SHP77 (cell line): ENCODE measurements around the gene ETV6.
A peak's percentile ranks its signal among the peaks of the same experiment; 100 is the strongest.

Experiments
- DNase-seq, 2 experiments: peaks; one replicate each; lab custom pipeline; 2025; lab: John Stamatoyannopoulos, UW

The ETV6 gene

DNA sequence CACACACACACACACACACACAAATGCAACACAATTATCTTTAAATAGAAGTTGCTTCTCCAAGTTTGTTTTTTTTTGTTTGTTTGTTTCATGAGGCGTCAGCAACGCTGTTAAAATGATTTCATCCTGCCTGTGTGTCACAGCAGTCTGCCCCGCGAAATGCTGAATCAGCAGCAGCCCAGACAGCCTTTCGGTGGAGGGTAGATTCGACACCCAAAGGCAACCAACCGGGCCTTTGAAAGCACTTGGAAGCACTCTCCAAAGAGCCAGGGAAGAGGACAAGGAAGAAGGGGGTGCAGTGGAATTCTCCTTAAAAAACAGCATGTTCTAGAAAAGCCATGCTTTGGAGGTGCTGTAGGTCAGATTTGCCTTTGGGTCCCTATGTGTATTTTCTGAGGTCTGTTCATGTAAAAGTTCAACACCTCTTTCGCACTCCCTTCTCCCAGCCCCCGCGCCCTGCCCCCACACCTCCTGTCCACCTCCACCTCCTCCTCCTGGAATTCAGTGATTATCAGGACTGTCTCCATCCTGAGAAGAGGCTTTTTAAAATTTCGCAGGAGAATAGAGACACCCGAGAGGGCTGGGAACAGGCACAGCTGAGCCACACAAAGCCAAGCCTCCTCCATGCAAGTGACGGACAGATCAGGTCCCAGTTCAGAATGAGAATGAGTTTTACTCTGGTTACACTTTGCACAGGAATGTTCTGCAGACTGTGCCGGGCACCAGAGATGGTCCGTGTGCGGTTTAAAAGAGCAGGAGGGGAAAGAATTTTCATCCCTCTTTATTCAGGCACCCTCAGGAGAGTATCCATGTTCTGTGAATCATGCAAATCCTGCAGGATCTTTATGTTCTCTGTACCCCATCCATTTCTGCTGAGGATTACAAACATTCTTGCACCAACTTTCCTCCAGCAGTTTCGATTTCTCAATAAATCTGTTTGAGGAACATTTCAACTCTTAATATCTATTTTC lies 177.9 kb downstream of the ETV6 start:
- no peak for DNase-seq

DNA sequence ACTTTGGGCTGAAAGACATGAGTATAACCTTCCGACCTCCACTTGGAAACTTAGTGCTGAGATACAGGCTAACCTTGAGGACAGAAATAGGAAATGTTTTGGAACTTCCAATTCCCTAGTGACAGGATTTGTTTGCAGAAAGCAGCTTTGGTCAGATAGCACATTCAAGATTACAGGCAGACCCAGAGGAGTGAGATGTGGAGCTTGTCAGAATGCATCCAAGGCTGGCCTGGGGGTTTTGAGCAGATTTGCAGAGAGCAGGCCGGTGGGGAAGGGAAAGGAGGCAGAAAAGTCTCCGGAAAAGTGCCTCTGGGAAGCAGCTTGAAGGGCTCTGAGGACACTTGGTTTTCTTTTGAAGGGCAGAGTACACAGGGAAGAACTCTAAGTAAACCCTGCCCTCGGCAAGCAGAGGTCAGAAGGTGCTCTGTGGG lies 180.3 kb downstream of the ETV6 start:
- no peak for DNase-seq

DNA sequence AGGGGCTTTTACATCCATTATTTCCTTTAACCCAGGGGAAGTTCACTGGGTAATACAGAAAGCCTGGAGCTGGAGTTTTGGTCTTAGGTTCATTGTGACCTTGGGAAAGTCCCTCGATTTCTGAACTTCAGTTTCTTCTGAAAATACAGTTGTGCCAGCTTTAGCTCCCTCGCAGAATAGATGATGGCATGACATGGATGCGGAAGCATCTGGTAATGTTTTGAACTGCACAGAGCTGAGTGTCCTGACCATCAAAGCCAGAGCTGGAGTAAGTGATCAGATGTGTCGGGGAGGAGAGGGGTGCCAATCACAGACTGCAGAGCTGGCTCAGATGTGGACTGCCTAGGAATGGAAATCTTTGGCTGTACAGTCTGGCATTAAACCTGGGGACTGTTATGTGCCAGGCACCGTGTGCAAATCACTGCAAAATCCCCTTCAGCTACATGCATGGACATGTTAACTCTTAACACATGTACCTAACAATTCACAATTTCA lies 180.9 kb downstream of the ETV6 start:
- DNase-seq = no peak

DNA sequence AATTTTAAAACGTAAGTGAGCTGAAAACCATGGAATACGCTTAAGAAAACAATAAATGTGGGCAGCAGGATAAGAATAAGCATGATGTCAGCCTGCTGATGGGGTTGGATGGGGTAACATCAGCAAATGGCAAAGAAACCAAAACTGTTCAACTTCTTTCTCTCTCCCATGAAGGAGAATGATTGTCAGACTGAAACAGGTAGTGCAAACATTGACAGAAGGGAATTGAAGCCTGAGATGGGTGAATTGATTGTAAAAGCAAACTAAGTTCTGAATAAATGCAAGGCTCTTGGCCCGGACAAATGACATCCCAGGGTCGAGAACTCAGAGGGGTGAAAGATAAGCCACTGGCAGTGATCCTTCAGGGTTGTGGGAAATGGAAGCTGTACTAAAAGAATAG lies 182.6 kb downstream of the ETV6 start:
- no peak for DNase-seq

DNA sequence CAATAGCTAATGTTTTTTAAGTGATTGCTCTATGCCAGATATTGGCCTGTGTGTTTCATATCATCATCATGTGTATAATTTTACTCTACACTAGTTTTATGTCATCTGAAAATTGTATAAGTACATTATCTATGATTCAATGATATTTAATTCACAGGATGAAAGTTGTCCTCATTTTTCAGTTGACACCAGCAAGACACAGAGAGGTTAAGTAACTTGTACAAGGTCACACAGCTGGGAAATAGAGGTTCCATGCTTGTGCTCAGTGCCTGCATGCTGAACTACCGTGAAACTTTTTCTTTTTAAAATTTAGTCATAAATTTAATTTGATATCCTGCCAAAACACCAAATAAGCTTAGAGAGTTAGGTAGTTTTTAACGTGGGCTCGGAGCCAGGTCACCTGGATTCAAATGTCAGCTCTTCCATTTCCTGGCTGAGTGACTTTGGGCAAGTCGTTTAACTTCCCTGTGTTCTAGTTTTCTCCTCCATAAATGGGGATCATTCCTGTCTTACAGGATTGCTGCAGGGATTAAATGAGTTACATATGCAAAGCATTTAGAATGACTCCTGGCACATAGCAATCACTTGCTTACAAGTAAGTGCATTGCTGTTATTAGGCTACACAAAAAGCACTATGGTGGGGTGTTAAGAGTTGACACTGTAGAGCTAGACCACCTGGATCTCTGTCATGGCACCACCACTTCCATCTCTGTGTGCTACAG lies 183.9 kb downstream of the ETV6 start:
- no peak for DNase-seq

DNA sequence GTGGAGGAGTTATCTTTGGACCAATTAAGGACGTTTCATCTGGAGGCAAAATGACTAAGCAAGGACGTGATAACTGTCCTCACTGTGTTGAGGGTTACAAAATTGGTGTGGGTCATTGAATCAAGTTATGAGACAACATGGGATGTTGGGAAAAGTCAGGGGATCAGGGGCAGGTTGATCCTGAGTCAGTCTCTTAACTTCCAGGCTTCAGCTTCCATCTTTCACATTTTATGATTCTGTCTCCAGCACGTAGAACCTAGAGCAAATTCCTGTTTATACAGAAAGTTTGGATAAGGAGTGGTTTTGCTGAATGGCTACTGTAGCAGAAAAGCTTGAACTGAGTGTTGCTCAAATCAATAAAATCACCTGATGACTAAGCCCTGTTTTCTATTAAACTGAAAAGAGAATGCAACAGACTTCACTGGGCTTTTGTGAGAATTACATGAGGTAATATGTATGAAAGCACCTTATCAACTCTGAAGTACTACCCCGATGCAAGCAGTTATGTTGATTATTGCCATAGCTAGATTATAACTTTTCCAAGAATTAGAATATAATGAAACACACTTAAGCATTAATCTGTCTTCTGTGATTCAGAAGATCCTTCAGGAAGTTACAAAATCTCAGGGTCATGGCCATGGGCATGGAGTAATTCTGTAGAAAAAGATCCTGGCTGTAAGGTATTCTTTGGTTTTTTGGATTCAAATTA lies 184.8 kb downstream of the ETV6 start:
- DNase-seq = no peak

DNA sequence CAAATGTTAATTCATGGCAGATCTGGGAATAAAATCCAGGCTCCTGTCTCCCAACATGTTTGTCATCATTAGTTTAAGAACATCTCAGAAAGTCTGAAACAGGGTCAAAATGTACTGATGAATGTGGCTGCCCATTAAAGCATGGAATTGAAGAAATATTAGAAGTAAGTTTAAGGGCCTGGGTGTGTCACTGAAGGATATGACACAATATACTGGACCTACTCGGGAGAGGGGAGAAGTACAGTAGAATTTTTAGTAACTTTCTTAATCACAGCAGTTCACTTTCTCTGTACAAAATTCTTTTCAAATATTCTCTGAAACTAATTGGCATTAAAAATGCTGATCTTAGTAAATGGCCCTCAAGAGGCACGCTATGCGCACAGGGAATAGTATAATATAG lies 185.5 kb downstream of the ETV6 start:
- DNase-seq = no peak

DNA sequence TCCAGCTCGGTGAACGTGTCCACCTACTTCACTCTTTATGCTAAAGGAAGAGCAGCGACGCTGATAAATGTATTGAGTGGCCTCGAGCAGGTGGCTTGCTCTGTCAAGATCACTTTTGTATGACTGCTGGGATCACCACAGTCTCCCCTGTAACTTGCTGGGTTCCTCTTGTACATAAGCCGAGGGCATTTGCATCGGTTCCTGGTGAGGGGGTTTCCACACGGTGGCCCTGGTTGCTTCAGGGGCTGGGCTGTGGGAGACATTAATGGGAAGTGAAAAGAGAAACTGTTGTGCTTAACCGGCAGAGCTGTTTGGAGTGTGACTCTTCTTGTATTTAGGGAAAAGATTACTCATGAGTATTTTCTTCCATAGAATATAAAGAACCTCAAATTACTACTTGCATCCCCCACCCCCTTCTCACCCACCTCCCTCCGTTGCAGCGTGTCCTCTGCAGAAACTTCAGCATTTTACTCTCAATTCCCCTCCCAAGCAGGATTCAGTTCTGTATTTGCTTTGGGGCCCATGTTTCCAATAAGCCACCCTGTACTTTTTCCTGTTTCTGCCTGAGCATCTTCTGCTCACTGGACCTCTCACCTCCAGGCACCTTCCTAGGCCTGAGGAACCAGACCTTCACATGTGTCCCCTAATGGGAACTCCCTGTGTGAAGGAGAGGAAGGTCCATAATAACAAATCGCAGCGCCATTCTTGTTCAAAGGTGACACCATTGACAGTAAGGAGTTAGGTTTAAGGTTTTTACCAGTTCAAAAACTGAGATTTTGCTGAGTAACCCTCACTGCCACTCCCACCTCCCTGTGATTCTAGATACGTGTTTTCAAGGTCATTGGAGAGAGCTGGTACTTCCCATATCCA lies 187.0 kb downstream of the ETV6 start:
- DNase-seq = no peak

DNA sequence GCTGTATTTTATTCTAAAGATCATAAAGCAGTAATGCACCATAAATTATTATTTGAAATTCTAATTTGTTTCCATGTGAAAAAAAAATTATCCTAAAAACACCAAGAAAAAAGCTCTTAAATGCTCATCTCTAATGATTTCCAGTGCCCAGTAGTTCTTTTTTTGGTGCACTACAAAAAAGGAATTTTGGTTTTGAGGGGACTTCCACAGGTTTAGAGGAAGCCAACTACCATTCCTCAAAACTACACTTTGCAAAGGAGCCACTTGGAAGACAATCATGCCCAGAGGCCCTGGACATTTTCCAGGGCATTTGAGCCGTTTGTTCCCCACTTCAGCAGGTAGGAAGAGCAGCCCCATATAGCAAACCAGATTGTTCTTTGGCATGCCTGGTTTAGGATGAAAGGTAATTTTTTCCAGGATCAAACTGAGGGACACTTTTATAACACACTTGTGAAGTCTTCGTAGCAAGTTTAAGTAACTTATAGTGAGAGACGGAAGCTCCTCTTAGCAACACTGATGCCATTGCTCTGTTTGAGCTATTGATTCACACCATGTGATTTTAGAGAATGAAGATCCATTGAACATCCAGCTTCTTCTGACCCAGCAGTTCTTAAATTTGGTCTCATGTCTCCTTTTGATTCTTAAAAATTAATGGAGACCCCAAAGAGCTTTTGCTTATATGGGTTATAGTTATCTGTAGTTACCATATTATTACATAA lies 187.9 kb downstream of the ETV6 start:
- DNase-seq = no peak

DNA sequence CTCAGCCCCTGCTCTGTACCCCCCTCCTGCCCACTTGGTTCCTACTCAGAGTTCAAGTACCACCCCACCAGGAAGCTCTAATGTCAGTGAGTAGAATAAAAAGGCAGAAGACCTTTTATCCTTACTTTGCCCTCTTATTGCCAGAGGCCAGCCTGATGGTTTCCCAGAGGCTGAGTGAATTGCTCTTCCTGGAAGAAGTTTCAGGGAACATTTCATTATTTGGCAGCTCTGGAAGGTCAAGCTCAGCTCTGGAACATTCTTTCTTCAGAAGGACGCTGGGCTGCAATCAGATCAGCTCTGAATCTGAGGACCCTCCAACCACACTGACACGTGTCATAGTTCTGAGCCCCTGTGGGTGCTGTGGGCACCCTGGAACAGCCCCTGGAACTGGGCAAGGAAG lies 188.9 kb downstream of the ETV6 start:
- no peak for DNase-seq

DNA sequence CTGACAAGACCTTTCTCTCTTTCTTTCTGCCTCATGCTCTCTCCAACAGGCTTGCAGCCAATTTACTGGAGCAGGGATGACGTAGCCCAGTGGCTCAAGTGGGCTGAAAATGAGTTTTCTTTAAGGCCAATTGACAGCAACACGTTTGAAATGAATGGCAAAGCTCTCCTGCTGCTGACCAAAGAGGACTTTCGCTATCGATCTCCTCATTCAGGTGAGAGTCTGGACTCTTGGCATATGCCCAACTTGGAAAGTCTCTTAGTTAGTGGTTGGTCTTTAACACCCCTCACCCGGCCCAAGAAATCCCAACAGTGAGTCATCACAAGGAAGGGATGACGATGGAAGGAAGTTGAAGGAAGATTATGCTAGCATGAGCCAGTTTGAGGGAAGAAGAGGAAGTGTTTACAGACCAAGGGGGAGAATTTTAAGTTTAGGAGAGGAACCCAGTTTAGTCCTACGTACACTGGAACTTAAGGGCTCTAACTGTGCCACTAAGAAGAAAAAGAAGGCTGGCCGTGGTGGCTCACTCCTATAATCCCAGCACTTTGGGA lies 189.7 kb downstream of the ETV6 start:
- DNase-seq = peak; percentile 56 to 60

DNA sequence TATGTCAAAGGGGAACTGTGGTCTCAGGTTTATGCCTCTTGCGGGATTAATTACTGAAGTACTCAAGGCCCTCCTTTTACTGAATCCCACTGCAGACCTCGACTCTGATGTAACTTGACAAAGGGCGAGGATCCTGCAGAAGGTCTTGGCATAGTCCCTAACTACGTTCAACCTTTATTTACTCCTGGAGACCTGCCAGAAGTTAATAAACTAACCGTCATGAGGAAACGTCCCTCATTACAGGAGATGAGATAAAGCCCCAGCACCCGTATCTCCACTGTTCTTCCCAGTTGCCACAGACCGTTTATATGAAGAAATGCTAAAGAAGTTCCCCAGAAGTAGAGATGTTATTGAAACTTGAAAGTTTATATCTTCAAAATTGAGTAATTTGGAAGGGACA lies 190.9 kb downstream of the ETV6 start:
- DNase-seq = peak in 1 of 2 experiments; percentile 31

DNA sequence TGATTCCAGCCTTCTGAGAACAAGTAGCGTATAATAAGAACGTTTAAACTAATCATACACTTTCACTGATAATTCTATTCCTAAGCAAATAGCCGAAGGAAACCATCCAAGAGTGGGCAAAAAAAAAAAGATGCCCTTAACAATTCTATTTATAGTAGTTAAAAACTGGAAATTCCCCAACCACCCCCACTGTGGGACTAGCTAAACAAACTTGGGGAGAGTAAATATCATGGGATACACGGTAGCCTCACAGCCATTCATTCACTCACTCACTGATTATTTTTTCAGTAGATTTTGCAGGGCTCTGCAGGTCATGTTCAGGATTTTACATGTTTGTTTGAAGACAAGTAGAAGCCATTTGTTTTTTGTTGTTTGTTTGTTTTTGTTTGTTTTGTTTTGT lies 197.0 kb downstream of the ETV6 start:
- DNase-seq = no peak

DNA sequence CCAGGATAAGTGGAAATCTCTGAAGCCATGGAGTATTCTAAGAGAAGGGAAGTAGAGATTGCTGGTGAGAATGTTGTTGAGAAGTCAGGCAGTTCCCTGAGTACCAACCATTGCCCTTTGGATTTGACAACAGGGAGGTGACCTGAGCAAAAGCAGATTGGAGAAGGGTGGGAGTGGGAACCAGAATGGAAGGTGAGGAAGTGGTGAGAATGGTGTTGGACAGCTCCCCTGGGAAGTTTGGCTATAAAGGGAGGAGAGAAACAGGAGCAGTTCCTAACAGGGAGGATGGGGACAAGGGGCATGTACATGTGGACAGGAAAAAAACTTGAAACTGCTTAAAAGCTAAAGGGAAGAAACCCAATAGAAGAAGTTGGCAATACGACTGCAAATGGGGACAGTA lies 198.1 kb downstream of the ETV6 start:
- DNase-seq = no peak

DNA sequence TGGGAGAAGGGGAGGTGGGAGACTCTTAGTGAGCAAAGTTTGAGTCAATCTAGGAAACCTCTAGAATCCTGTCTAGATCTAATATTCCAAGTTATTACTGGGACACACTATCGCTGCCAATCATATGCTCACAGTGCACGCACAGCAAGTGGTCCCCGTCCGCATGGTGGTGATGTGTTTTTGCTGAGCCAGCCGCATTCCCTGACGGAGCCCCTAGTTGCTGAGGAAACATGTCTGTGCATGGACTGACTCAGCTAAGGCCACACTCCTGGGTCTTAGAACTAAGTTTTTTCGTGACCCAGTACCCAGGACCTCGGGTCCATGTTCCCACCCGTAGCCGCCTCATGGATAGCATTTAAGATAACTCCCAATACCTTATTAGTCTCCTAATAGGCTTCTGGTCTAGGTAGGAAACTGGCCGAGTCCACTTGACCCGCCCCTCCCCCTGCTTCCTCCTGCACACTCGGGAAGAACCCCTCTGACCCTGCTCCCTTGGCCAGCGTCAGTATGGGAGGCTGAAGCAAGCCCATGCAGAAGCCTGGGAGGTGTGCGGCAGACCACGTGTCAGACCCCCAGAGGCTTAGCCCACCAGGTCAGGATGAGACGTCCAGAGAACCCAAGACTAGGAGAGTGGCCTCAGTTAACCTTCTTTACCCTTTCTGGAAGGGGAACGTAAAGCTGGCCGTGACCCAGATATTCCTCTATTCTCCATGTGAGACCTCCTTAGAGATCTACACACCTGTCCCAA lies 200.5 kb downstream of the ETV6 start:
- DNase-seq = no peak

DNA sequence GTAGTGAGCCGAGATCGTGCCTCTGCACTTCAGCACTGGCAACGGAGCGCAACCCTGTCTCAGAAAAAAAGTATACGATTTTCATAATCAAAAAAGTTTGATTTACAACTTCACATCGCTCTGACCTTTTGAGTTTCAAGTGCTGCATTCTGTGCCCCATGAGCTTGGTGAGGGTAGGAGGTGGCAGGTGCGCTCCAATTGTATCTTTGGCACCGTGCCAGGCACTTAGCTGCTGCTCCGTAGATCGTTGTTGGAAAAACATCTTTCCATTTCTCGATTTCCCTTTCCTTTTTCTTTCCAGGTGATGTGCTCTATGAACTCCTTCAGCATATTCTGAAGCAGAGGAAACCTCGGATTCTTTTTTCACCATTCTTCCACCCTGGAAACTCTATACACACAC lies 203.7 kb downstream of the ETV6 start:
- peak; percentile 33 to 48 for DNase-seq

DNA sequence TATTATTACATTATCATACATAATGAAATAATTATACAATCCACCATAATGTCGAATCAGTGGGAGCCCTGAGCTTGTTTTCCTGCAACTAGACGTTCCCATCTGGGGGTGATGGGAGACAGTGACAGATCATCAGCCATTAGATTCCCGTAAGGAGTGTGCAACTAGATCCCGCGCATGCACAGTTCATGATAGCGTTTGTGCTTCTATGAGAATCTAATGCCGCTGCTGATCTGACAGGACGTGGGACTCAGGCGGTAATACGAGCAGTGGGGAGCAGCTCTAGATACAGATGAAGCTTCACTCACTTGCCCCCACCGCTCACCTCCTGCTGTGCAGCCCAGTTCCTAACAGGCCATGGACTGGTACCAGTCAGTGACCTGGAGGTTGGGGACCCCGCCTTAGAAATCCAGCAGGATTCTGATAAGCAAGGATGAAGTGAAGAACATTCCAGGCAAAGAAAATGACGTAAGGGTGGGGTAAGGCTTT lies 204.6 kb downstream of the ETV6 start:
- DNase-seq = no peak

DNA sequence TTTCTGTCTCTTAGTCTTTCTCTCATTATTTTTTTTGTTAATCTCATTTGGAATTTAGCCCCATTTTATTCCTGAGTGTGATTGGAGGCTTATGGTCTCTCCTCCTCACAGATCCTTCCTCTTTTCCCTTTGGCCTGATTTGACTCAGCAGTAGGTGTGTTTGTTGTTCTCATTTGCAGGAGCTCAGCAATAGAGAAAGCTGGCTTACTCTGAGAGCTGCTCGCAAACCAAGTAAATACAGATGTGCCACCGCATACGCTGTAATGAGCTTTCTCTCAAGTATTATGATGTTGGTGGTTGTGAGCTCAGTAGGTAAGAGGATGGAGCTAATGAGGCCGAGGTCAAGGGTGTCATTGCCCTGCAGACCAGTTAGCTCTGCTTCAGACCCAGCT lies 206.5 kb downstream of the ETV6 start:
- no peak for DNase-seq

DNA sequence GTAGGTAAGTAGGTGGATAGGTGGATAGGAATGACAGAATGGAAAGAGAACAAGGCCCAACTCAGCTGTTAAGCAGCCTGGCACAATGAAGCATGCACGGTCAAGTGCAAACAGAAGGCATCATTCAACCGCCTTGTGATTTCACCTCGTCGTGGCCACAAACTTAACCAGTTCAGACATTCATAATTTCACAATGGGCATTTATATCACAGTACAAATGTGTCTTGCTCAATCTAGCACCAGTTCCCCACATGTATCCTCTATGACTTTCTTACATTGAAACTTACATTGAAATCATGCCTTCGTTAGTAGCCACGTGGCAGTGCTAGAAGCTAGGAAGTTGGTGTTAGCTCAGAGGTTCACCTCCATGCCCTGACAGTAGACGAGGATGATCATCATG lies 207.5 kb downstream of the ETV6 start:
- DNase-seq = no peak
